NCI-H1694 (cell line): ENCODE results near the gene RNGTT.
A peak's percentile ranks its signal among the peaks of the same experiment; 100 is the strongest.
"Not testable (repeated sequence)": the region's sequence is repeated elsewhere in the genome, so short reads cannot be mapped to it uniquely, and the experiment has no call there.

ENCODE experiments used
- DNase-seq: peaks from one replicate; lab custom pipeline; 2025; lab: John Stamatoyannopoulos, UW

Gene RNGTT

DNA sequence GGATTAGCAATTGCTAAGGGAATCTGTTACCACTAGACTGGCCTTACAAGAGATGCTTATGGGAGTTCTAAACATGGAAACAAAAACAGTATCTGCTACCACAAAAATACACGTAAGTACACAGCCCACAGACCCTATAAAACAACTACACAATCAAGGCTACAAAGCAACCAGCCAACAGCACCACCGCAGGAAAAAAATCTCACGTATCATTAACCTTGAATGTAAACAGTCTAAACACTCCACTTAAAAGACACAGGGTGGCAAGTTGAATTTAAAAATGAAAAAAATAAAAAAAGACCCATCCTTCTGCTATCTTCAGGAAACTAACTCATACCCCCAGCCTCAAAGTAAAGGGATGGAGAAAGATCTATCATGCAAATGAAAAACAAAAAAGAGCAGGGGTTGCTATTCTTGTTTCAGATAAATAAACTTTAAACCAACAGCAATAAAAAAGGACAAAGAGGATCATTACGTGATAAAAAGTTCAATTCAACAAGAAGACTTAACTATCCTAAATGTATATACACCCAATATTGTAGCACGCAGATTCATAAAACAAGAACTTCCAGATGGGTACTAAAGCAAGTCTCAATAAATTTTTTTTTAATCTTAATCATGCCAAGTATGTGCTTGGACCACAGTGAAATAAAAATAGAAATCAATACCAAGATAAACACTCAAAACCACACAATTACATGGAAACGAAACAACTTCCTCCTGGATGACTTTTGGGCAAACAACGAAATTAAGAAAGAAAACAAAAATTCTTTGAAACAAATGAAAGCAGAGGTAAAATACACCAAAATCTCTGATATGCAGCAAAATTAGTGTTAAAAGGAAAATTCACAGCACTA is 52.3 kb downstream of the RNGTT start:
- no peak for DNase-seq

DNA sequence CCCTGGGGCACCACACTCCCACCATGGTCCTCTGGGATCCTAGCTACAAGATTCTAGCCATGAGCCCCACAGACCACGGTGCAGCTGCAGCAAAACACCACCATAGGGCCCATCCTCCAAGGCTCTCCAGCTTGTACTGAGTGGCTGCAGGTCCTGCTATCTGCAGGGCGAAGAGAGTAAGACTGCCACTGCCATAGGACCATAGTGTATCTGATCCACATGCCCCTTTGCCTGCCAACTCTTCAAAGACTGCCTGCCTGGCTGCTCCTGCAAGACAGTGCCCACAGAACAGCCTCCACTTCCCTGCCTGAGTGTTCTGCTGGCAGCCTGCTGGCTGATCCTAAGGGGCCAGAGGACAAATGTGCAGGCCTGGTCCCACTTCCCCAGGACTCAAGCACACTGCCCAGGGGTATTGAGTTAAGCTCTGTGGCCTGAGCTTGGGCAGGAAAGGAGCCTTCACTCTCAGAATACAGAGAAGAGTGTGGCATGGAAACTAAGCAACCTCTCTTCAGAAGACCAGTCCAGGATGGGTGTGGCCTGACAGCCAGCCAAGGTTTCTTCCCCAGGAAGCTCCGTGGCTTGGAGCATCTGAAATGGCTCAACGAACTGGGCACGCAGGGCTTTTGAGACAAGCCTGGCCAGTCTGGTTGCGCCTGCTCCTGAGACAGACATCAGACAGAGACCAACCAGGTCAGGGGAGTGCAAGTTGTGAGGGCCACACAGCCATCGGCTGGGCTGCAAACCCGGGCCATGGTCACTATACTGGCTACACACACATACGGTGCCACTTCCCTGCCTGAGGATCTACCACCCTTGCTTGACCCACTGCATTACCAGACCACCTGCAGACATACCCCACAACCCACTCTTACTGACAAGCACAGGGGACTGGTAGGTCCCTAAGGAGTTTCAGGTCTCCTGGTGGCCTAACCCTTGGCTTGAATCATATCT is 54.5 kb downstream of the RNGTT start:
- no peak for DNase-seq

DNA sequence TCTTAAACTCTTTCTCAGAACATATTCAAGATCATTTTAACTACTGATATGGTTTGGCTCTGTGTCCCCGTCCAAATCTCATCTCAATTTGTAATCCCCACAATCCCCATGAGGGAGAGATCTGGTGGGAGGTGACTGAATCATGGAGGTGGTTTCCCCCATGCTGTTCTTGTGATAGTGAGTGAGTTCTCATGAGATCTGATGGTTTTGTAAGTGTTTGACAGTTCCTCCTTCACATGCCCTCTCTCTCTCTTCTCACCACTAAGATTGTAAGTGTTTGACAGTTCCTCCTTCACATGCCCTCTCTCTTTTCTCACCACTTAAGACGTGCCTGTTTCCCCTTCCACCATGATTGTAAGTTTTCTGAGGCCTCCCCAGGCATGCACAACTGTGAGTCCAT is 56.3 kb downstream of the RNGTT start:
- not testable (repeated sequence) for DNase-seq

DNA sequence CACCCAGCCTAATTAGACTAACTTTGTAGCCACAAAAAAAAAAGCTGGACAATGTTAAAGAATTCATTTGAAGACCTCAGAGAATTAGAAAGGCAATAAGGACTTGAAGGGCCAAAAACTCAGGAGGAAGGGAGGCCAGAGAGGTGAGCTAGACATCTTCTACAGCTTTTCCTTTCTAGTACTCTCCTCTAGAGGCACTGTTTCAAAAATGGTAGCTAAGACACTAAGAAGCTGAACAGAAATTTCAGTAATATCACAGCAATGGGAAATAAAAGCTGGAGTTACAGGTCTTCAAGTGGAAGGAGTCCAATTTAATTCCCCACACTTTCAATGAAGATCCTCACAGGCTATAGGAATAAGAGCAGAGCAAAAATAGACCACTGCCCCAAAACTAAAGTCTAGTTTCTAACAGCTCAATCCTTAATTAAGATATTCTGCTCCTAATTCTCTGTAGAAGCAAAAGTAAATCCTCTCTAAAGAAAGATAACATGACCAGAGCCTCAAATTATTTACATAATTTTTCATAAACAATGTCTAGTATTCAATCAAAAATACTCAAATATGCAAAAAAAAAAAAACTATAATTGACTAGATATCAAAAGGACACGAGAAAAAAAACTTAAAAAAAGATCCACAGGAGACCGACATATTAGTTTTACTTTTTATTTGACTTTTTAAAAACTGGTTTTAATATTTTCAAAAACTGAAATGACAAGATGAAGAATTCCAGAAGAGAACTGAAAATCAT is 63.7 kb downstream of the RNGTT start:
- no peak for DNase-seq

DNA sequence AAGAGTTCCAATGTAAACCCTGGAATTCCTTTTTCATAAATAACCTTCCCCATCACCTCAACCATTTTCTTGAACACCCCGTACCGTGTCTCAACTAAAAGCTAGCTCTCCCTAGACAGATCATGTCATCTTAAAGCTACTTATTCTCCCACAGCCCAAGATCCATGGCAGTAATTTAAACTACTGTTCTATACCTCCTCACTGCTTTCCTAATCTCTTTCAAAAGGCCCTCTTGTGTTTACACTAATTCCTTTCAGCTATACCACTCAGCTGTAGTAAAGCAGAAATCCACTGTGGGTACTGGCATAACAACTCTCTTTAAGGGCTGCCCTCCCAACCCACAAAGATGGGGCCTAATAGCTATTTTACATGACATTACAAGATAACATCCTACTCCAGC is 67.5 kb downstream of the RNGTT start:
- DNase-seq = no peak

DNA sequence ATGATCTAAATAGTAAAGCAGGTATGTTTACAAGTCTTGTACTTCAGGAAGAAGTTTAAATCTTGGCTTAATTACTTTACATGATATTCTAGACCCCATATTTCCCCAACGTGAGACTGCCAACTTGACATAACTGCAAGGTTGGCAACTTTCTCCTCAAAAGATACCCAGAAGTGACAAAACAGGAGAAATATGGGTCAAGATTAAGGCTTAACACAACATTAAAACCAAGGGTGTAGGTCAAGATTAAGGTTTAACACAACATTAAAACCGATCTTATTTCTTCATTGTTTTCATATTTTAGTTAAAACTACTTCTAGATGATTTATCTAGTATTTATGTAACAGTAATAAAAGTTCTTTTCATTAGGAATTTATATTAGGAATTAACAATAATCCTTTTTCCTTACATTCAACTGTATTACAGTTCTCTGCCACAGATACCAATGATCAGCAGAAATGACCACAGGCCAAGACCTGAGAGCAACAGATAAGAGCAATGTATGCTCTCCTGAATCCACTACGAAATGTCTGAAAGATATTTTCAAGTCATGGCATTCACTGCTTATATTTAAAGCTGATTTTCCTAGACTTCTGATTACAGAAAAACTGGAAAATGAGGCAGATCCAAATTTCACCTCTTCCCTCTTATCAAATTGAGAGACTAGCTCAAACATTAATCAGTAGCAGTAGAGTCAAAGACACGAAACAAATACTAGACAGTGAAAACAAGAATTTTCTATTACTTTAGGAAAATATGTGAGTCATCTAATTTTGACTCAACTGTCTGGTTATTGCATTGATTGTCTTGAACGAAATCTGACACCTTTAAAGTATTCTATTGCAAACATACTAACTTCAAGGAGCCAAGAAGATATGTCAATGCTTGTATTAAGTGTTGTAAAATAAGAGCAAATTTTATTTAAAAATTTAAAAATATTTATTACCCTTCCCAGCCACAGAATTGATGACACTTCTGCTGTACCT is 72.3 kb downstream of the RNGTT start:
- no peak for DNase-seq

DNA sequence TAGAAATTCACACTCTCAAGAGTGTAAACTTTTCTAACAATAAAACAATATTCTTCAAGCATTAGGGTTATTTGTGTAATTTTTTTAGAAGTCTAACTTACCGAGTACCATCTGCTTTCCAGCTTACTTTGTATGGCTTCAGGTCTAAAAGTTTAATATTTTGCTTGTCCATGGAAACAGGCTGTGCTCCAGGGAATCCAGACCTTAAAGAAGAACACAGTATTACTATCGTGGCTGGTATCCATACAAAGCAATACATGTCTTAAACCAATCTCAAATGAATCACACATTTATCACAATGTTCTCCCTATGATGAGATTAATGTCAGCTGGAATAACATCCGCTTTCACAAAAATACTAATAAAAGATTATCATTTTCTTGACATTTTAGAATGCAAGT is 73.0 kb downstream of the RNGTT start:
- no peak for DNase-seq

DNA sequence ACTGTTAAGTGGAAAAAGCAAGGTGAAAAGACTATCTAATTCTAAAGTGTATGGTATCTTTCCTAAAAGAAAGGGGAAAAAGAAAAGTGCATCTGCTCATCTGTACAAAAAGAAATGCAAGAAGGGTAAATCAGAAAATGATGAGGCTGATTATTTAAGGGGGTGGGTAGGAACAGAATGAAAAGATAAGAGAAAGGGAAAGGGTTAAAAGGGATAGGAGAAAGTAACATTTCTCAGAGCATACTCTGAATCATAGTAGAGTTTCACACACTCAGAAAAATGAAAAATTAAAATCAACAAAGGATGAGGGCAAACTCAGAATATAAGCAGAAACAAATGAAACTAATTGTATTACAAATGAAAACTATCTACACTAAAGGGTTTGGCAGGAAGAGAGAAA is 79.1 kb downstream of the RNGTT start:
- no peak for DNase-seq

DNA sequence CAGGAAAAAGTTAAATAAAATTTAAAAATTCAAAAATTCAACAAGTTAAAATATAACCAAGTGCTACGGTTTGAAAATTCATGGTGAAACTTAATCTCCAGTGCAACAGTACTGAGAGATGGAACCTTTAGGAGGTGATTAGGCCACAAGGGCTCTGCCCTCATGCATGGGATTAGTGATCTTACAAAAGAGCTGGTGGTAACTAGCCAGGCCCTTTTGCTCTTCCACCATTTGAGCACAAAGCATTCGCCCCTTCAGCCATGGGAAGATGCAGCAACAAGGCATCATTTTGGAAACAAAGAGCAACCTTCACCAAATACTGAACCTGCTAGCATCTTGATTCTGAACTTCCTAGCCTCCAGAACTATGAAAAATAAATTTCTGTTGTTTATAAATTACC is 80.9 kb downstream of the RNGTT start:
- DNase-seq = no peak

DNA sequence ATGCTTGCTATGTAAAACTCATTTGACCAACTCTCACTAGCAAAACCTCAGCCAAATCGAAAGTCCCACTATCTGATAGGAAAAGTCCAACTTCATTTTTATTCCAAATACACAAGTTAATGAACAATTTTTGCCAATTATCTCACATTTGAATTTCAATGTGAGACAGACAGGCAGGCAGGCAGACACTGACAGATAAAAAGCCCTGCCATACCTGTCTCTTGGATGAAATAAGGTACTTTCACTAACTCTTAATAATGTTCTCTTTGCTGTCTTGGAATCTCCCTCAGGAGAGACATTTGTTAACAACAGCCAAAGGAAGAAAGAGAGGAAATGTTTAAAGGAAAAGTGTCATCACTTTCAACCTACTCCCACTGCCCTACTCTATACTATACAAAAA is 82.0 kb downstream of the RNGTT start:
- no peak for DNase-seq

DNA sequence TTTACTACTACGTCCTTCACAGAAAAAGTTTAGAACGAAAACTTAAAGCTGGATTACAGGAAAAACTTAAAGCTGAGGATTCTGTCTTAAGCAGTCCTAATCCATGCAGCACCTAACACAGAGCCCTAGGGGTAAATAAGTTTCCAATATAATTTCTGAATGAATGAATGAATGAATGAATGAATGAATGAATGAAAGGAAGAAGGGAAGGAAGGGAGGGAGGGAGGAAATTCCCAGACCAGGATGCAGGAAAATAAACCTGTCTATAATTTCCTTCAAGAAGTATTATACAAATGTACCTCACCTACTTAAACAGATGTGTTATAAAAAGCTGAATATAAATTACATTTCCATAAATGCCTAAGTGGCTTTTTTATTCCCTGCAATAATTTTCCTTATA is 83.4 kb downstream of the RNGTT start:
- DNase-seq = no peak

DNA sequence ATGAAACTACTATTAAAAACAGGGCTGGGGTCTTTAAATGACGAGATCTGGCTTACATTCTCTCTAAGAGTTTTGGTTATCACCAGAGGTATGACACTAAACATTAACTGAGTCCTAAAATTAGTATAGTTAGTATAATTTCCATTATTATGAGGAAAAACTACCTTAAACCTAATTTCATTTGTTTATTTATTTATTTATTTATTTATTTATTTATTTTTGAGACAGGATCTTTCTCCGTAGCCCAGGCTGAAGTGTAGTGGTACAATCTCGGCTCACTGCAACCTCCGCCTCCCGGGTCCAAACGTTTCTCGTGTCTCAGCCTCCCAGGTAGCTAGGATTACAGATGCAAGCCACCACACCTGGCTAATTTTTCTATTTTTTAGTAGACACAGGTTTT is 85.5 kb downstream of the RNGTT start:
- DNase-seq = no peak

DNA sequence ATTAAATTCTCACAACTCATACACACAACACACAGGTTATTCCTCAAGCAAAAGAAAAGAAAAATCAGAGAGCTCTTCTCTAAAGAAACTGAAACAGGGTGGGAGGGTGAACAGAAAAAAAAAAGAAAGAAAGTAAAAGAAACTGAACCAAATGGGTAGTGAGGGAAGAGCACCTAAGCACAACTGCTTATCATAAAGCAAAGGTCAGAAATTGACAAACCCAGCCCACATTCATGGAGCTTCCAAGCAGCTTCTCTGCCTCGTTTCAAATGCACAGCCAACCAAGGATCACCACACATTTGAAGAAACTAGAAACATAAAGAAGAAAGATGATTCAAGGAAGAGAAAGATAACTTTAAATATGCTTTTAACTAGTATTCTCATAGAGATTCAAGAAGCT is 90.5 kb downstream of the RNGTT start:
- DNase-seq = no peak

DNA sequence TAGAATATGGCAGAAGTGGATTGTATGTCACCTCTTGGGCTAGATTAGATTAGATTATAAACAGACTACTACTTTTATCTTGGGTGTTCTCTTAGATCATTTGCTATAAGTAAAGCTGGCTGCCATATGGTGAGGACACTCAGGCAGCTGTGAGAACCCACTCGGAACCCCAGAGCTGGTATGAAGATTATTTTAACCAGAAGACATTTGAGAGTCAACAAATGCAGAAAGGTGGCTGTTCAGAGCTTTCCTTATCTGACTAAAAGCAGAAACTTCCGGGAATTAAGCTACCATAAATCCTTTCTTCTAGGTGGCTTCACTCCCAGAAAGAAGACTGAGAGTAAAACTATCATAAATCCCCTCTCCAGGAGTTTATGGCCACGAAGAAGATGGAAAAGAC is 91.9 kb downstream of the RNGTT start:
- no peak for DNase-seq

DNA sequence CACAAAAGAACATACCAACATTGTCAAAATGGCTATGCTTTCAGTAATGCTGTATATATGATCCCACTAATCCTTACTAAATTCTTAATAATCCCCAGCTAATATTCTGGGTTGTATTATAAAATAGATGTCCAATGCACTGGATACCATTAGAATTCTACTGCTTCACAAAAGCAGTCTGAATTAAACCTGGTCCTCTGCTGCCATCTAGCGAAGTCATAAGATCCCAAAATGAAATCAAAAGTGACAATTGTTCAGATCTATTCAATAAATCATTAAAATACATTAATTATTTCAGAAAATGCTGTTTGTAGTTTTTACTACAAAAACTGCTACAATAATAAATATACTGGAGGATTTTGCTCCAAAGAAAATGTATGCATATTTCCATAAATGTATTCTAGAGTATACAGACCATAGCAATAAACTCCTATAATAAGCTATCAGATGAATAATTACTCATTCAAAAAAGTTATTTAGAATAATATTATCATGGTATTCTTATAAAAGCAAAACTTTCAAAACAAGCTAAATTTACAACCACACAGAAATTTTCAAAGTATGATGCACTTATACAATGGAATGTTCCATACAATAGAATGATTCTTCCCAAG is 92.6 kb downstream of the RNGTT start:
- peak; percentile 37 for DNase-seq

DNA sequence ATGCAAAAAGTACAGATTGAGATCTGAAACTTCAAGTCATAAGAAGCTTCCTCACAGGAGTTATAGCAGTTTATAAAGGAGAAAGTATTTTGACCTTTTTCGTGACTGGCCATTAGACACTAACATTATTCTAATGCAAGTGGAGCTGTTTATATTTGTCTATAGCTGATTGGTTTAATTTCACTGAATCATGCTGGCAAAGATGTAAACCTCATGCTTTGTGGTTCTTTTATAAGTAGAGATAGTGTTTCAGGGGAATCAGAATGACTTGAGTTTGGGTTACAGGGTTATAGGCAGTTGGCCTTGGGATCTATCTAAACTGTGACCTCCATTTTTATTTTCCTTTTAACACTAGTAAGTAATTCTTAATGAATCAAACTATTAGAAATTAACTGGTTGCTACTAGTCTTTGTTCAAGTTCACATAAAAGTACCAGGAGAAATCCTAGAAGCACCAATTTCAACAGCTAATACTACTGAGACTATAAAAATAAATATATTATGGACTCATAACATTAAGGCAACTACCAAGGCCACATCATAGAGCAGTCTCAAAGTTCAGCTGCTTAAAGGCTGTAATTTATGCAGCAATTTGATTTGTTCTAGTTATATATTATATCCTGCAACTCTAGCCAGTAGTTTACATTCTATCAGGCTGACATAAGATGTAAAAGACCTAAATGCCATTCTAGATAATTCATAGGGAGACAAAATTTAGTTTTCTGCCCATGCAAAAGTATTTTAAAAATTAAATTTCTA is 94.0 kb downstream of the RNGTT start:
- DNase-seq = no peak

DNA sequence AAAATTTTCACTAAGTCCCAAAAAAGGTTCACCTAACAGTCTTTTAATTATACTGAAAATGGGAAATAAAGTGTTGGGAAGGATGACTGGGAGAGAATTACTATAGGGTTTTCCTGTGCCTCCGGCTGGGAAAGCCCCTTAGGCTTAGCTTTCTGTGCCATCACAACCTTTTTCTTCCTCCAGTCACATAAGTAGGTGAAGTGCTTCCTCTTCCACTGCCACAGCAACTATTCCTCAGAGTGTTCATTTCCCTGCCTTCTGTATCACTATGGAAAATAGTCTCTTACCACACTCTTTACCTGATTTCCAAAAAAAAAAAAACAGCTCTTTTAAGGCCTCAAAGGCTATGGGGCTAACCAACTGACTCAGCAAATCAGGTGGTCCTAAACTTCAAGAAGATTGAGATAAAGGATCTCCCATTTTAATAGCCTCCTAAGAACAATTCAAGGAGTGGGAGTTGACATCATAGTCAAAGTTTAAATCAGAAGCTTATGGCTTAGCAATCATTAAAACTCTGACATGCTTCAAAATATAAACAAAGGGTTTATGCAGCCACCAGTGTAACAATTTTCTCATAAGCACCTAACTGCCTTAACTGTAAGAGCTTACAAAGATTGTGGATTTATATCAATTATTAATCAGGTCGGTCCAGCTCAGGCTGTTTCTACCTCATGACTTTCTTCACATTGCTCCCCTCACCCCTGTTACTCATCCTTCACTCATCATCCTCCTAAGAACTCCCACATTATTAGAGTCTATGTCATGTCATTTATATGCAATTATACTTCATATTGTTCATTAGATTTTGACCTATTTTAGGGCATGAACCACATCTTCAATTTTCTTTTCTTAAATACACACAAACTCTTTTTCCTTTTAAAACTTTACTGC is 95.3 kb downstream of the RNGTT start:
- DNase-seq = no peak

DNA sequence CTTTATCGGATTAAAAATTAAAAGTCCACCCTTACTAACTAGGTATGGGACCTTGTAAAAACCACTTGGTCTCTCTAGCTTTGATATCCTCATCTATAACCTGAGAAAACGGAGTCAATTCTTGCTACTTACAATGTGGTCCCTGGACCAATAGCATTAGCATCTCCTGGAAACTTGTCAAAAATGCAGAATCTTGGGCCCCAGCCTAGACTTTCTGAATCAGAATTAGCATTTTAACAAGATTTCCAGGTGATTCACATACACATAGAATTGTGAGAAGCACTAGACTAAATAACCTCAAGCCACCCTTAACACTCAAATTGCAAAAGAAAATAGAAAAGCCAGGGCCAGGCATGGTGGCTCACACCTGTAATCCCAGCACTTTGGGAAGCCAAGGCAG is 96.6 kb downstream of the RNGTT start:
- DNase-seq = no peak

DNA sequence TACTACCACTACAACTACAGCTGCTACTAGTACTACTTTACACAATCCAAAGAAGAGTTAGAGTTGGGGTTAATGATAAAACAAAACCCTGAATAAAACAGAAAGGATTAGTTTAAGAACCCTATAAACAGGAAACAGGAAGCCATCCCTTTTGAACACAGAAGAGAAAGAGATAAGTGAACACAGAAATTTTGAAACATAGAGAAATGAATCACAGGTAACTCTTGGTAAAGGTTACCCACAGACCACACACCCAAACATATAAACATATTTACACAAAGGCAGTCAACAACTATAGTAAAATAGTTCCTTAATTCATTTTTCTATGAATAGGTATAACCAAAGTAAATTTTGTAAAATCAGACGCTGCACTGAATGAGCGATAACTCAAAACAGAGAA is 98.1 kb downstream of the RNGTT start:
- DNase-seq = no peak
